Epithelial cell of esophagus (primary cell): ENCODE results near the gene ZBTB42.

Experiments used
- DNase-seq: peaks from one replicate; pipeline ENCODE4 v3.0.0; 2010; ENCODE audit warnings: low read depth
- H3K4me3 ChIP-seq: 2 replicates; pipeline ENCODE4 v1.5.1; 2011; ENCODE audit warnings: mild to moderate bottlenecking, low read length, control low read depth
- CTCF ChIP-seq: IDR thresholded peaks from 2 replicates; pipeline ENCODE4 v1.5.1; 2011; ENCODE audit warnings: low read depth, mild to moderate bottlenecking, low read length, control low read depth, inconsistent platforms; ENCODE audit not compliant: insufficient read depth; ENCODE audit errors: missing control alignments

The ZBTB42 gene

GRCh38 chr14:104766256-104766862, 34.5 kb upstream of the ZBTB42 start:
- H3K4me3 ChIP-seq, result no peak overlapping the region
- TF ChIP-seq CTCF, result no peak
- no peak for DNase-seq

GRCh38 chr14:104766863-104767633, 33.9 kb upstream of the ZBTB42 start:
- DNase-seq, result no peak
- no peak overlapping the region for H3K4me3 ChIP-seq

GRCh38 chr14:104767634-104767918, 33.3 kb upstream of the ZBTB42 start:
- TF ChIP-seq CTCF, result no peak

More at GRCh38 chr14:104766863-104767633, 33.9 kb upstream of the ZBTB42 start:
- TF ChIP-seq CTCF, result no peak

GRCh38 chr14:104768437-104769323, 32.2 kb upstream of the ZBTB42 start:
- TF ChIP-seq CTCF, result peak; percentile 84
- peak; percentile 76 for DNase-seq
- no peak overlapping the region for H3K4me3 ChIP-seq

More at GRCh38 chr14:104767634-104767918, 33.3 kb upstream of the ZBTB42 start:
- H3K4me3 ChIP-seq, result no peak overlapping the region
- no peak for DNase-seq

GRCh38 chr14:104769324-104770071, 31.4 kb upstream of the ZBTB42 start:
- H3K4me3 ChIP-seq, result no peak overlapping the region
- peak; percentile 0 for TF ChIP-seq CTCF
- no peak for DNase-seq

GRCh38 chr14:104770072-104770579, 30.8 kb upstream of the ZBTB42 start:
- no peak for TF ChIP-seq CTCF
- H3K4me3 ChIP-seq, result no peak overlapping the region
- no peak for DNase-seq
